OCI-LY7 (cell line): ENCODE measurements around the gene RNGTT. TPM values are rescaled to one million over a fixed set of nuclear protein-coding genes. Genes with fewer than 3 reads are reported as not detected.
"Not testable (repeated sequence)": the region's sequence is repeated elsewhere in the genome, so short reads cannot be mapped to it uniquely, and the experiment has no call there.

ENCODE experiments used
- BruUV-seq: library from RNA; stranded (reverse); fragments of 400-500 nt; replicated peaks from 2 replicates; lab custom pipeline; 2021; lab: Mats Ljungman, UMichigan
- CTCF ChIA-PET: fragments of 300-600 bp; sonication (Branson Sonifier 250); formaldehyde crosslinking; loops from one replicate; lab custom pipeline; 2022; ENCODE audit warnings: antibody characterized with exemption; ENCODE audit not compliant: unreplicated experiment; lab: Charles Lee
- POLR2A ChIA-PET: fragments of 300-600 bp; sonication (Branson Sonifier 250); formaldehyde crosslinking; loops from one replicate; lab custom pipeline; 2022; ENCODE audit warnings: antibody characterized with exemption; lab: Charles Lee
- DNase-seq: peaks from one replicate; pipeline ENCODE4 v3.0.0-alpha.2; 2015; ENCODE audit warnings: low spot score
- H2AFZ ChIP-seq: fragments of 200-600 bp; sonication (generic), shearing (Covaris generic); 2 replicates; pipeline ENCODE4 v1.6.1; 2014; ENCODE audit warnings: mild to moderate bottlenecking, antibody characterized with exemption, low read length, moderate library complexity
- H3K27ac ChIP-seq: fragments of 200-600 bp; sonication (generic); 2 replicates; pipeline ENCODE4 v1.5.1; 2014; ENCODE audit warnings: mixed run types, low read depth, mild to moderate bottlenecking, moderate library complexity, low read length, inconsistent platforms; ENCODE audit not compliant: poor library complexity, severe bottlenecking
- H3K36me3 ChIP-seq: fragments of 200-600 bp; sonication (generic); 2 replicates; pipeline ENCODE4 v1.6.1; 2014; ENCODE audit warnings: mild to moderate bottlenecking, antibody characterized with exemption, low read length, moderate library complexity, mixed read lengths; ENCODE audit not compliant: insufficient read depth
- H3K4me1 ChIP-seq: fragments of 200-600 bp; sonication (generic); 2 replicates; pipeline ENCODE4 v1.5.1; 2014; ENCODE audit warnings: mild to moderate bottlenecking, low read length; ENCODE audit not compliant: insufficient read depth, poor library complexity, severe bottlenecking
- H3K4me2 ChIP-seq: fragments of 200-600 bp; sonication (generic); 2 replicates; pipeline ENCODE4 v1.6.1; 2014; ENCODE audit warnings: mild to moderate bottlenecking, low read length
- H3K4me3 ChIP-seq: fragments of 200-600 bp; sonication (generic); 2 replicates; pipeline ENCODE4 v1.5.1; 2014; ENCODE audit warnings: mild to moderate bottlenecking, low read depth, low read length; ENCODE audit not compliant: poor library complexity, severe bottlenecking
- H3K79me2 ChIP-seq: fragments of 200-600 bp; sonication (generic); 2 replicates; pipeline ENCODE4 v1.6.1; 2016; ENCODE audit warnings: low read depth, mild to moderate bottlenecking, low read length, moderate library complexity, mixed read lengths; ENCODE audit not compliant: insufficient read depth
- H3K9me2 ChIP-seq: fragments of 200-600 bp; sonication (generic); 2 replicates; pipeline ENCODE4 v1.6.1; 2016; ENCODE audit warnings: mild to moderate bottlenecking, low read length, mixed read lengths; ENCODE audit not compliant: insufficient read depth
- H3K9me3 ChIP-seq: fragments of 200-600 bp; sonication (generic); 2 replicates; pipeline ENCODE4 v1.6.1; 2014; ENCODE audit warnings: mild to moderate bottlenecking, mixed run types, low read length, mixed read lengths
- H4K20me1 ChIP-seq: fragments of 200-600 bp; sonication (generic); 2 replicates; pipeline ENCODE4 v1.6.1; 2014; ENCODE audit warnings: mild to moderate bottlenecking, antibody characterized with exemption, low read length, moderate library complexity, mixed read lengths; ENCODE audit not compliant: insufficient read depth
- EZH2phosphoT487 ChIP-seq: fragments of 200-600 bp; sonication (generic); IDR thresholded peaks from 2 replicates; pipeline ENCODE4 v1.6.1; 2018; ENCODE audit warnings: low read depth, borderline replicate concordance, mild to moderate bottlenecking, mixed run types, antibody characterized with exemption, low read length, moderate library complexity, mixed read lengths
- intact Hi-C: fragments of 100-400 bp; cut with micrococcal nuclease; formaldehyde crosslinking; loops from one replicate; pipeline ENCODE4 v1.10.0; 2022; ENCODE audit not compliant: unreplicated experiment
- total RNA-seq, 2 experiments: library from RNA; depleted of rRNA in 1 of 2; stranded (reverse); fragments of >200 nt in 1 of 2; shearing (Covaris generic) in 1 of 2; gene quantifications; 2 replicates each; pipeline ENCODE4 v1.2.3, GENCODE V29; 2014 to 2022
- TF ChIP-seq, protein P1 (sequence below): fragments of 200-600 bp; sonication (generic); conservative IDR thresholded peaks from 2 replicates; pipeline ENCODE4 v1.5.1; 2014; ENCODE audit warnings: mild to moderate bottlenecking, antibody characterized with exemption, low read length, moderate library complexity, mixed read lengths

The RNGTT gene
- total RNA-seq, 2 experiments from 2014 or later = 38.2 to 41.7 TPM

GRCh38 chr6:88775866-88776571 is 187.4 kb downstream of the RNGTT start:
- BruUV-seq = no TSS peak
- ChIA-PET CTCF (no interaction called here), POLR2A (interaction anchor here (0.6 to 1.5 kb wide), 4 partner anchors 15 to 335 kb away, joined by 3 to 4 read pairs (median 3); no protein-coding TSS in a partner anchor)
- peaks cover 25% of the 10 kb centered on the region; the same call in 1 of the 2 replicates for H3K9me3 ChIP-seq
- H3K79me2 ChIP-seq = no peaks in the 10 kb centered on the region
- H3K36me3 ChIP-seq = peaks cover 54% of the 10 kb centered on the region
- H3K4me3 ChIP-seq = no peak overlapping the region
- peaks cover 13% of the 10 kb centered on the region for H3K4me1 ChIP-seq
- no peaks in the 10 kb centered on the region for H3K9me2 ChIP-seq
- no peaks in the 10 kb centered on the region for H4K20me1 ChIP-seq
- H2AFZ ChIP-seq = no peak overlapping the region
- TF ChIP-seq, protein P1, sequence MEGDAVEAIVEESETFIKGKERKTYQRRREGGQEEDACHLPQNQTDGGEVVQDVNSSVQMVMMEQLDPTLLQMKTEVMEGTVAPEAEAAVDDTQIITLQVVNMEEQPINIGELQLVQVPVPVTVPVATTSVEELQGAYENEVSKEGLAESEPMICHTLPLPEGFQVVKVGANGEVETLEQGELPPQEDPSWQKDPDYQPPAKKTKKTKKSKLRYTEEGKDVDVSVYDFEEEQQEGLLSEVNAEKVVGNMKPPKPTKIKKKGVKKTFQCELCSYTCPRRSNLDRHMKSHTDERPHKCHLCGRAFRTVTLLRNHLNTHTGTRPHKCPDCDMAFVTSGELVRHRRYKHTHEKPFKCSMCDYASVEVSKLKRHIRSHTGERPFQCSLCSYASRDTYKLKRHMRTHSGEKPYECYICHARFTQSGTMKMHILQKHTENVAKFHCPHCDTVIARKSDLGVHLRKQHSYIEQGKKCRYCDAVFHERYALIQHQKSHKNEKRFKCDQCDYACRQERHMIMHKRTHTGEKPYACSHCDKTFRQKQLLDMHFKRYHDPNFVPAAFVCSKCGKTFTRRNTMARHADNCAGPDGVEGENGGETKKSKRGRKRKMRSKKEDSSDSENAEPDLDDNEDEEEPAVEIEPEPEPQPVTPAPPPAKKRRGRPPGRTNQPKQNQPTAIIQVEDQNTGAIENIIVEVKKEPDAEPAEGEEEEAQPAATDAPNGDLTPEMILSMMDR = no peak
- no peak for TF ChIP-seq EZH2phosphoT487
- intact Hi-C loops = no loop called here
- no peak for DNase-seq
- H3K4me2 ChIP-seq = no peak overlapping the region
- no peak overlapping the region for H3K27ac ChIP-seq

DNA sequence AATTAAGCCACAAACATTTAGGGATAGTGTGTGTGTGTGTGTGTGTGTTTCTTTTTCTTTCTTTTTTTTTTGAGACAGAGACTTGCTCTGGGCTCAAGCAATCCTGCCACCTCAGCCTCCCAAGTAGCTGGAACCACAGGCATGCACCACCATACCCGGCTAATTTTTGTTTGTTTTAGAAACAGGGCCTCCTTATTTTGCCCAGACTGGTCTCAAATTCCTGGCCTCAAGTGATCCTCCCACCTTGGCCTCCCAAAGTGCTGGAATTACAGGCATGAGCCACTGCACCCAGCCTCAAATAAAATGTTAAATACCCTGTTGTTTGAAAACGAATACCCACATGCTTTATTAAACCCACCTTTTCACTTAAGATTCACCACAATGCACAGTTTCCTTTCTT is 195.3 kb downstream of the RNGTT start:
- H3K36me3 ChIP-seq = peaks cover 24% of the 10 kb centered on the region
- H3K9me3 ChIP-seq, intact Hi-C loops, BruUV-seq, H3K4me3 ChIP-seq, CTCF ChIA-PET, H3K27ac ChIP-seq, H3K4me2 ChIP-seq, H3K4me1 ChIP-seq, H4K20me1 ChIP-seq, DNase-seq, H3K9me2 ChIP-seq, H3K79me2 ChIP-seq, H2AFZ ChIP-seq: not testable (repeated sequence)
- POLR2A ChIA-PET = interaction anchor here (0.7 to 1.0 kb wide), 4 partner anchors 13 to 128 kb away, joined by 3 read pairs; no protein-coding TSS in a partner anchor

DNA sequence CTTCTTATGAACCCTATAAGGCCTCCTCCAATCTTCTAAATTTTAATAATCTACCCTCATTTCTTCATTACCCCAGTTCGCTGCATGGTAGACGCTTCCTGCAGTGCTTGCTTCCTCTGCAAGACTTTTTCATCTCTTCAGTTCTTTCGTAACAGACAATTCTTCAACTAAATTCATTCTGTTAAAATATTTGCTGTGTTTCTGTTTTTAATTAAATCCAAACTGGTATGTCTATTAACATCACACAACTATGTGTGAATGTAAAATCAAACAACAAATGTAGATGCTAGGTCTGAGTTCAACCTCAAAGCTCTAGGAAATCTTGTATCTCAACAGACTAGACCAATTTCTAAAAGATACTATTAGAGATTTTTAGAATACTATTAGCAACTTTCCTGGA is 199.3 kb downstream of the RNGTT start:
- no TSS peak for BruUV-seq
- DNase-seq = no peak
- ChIA-PET POLR2A (no interaction called here), CTCF (no interaction called here)
- Histone ChIP-seq H2AFZ (no peak overlapping the region), H3K4me3 (no peak overlapping the region), H3K27ac (no peak overlapping the region), H4K20me1 (no peaks in the 10 kb centered on the region), H3K9me3 (no peaks in the 10 kb centered on the region), H3K4me2 (no peak overlapping the region), H3K9me2 (no peaks in the 10 kb centered on the region), H3K4me1 (peaks cover 17% of the 10 kb centered on the region), H3K79me2 (no peaks in the 10 kb centered on the region), H3K36me3 (peaks cover 20% of the 10 kb centered on the region)
- intact Hi-C loops = loop anchor here (5.0 kb wide), 1 partner anchor 132 kb away; no protein-coding TSS in a partner anchor
- TF ChIP-seq, protein P1 = no peak
- no peak for TF ChIP-seq EZH2phosphoT487
